LNCAP (cell line): Measurements from ENCODE around the gene ARHGAP18.
A peak's percentile ranks its signal among the peaks of the same experiment; 100 is the strongest.

Experiments
- TF ChIP-seq, protein P1 (sequence below): fragments of 450-650 bp; IDR thresholded peaks from 2 replicates; pipeline ENCODE4 v1.5.1; 2017; ENCODE audit warnings: mild to moderate bottlenecking

The ARHGAP18 gene

DNA sequence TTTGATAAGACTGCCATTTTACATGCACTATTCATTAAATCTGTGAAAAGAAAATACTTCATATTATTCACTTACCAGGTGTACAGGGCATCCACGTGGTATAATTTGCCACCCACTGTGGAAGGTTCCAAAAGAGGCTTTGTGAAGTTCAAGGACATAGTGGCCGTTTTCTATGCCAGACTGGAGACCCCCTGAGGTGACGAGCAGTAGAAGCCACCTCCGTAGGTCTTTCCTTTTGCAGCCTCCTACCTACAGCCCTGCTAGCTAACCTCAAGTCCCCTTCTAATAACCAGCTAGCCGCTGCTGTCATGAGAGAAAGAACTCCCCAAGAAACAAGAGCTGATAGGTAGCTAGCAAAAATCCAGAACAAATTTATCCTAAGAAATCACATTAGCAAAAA, 110.5 kb downstream of the ARHGAP18 start:
- TF ChIP-seq, protein P1, sequence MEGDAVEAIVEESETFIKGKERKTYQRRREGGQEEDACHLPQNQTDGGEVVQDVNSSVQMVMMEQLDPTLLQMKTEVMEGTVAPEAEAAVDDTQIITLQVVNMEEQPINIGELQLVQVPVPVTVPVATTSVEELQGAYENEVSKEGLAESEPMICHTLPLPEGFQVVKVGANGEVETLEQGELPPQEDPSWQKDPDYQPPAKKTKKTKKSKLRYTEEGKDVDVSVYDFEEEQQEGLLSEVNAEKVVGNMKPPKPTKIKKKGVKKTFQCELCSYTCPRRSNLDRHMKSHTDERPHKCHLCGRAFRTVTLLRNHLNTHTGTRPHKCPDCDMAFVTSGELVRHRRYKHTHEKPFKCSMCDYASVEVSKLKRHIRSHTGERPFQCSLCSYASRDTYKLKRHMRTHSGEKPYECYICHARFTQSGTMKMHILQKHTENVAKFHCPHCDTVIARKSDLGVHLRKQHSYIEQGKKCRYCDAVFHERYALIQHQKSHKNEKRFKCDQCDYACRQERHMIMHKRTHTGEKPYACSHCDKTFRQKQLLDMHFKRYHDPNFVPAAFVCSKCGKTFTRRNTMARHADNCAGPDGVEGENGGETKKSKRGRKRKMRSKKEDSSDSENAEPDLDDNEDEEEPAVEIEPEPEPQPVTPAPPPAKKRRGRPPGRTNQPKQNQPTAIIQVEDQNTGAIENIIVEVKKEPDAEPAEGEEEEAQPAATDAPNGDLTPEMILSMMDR: no peak

DNA sequence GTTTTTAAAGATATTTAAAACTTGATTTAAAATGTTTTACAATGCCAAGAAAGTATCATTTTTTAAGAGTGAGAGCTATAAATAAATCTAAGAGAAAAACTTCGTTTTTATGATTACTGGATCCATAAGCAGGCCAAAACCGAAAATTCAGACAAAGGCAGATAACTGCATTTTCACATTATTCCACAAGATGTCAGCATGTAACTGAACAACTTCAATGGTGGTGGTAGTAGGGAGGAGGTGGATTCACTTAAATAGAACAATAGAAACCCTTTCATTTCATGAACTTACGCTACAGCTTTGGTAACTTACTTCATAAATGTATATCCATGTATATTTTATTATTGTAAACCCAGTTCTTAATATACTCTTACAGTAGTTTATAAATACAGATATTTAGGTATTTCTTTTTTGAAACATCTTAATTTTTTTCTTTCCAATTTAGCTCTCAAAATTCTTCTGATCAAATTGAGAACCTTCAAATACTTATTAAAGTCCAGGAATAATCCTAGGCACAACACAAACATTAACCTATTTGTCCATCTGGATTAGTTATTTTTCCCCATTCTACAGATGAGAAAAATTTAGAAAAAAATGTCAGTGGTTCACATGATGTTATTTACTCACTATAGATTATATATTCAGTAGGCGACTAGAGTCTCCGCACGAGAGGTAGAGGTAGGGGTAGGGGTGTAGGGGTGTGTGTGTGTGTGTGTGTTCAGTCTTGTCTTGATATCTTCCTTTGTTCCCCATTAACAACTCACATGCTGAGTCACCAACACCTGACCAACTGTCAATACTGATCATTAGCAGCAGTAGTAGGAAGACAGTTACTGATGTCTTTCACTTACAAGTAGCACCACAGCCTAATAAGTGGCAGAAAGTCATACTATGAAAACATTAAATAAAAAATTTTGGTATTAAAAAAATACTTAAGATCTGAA, 111.5 kb downstream of the ARHGAP18 start:
- TF ChIP-seq, protein P1: peak; percentile 87

DNA sequence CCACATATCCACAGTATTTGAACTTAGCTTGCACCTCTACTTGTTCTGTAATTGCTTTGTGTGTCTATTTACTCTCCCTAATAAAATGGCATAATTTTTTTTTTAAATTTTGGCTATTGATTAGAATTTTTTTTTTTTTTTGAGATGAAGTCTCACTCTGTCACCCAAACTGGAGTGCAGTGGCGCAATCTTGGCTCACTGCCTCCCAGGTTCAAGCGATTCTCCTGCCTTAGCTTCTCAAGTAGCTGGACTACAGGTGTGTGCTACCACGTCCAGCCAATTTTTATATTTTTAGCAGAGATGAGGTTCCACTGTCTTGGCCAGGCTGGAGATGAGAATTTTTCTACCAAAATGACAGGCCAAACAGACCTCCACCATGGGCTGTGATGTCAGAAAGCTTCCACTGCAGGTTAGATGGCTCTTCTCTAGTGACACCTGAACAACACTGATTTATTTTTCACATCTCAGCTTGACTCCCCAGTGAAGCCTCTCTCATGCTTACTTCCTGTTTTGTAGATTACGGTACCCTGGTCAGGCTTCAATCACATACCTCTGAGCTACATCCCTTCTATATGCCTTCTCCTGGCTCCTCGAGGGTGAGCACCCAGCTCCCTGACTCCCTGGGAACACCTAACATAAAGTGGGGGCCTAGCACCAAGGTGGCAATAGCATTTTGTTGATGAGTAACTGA, 112.8 kb downstream of the ARHGAP18 start:
- TF ChIP-seq, protein P1: no peak

DNA sequence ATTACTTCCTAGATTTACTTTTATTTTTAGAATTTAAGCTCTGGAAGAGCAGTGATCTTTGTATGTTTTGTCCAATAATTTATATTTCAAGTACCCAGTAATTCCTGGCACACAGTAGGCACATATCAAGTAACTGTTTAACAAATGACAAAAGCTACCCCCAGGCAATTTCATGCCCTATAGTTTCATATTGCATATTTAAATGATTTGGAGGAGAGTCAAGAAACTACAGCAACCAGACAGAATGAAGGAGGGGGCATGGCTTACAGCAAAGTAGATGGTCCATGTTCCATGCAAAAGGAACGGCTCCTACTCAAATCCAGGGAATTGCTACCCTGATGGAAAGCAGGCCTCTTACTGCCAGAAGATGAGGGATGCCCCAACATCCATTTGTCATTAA, 113.5 kb downstream of the ARHGAP18 start:
- TF ChIP-seq, protein P1: no peak

DNA sequence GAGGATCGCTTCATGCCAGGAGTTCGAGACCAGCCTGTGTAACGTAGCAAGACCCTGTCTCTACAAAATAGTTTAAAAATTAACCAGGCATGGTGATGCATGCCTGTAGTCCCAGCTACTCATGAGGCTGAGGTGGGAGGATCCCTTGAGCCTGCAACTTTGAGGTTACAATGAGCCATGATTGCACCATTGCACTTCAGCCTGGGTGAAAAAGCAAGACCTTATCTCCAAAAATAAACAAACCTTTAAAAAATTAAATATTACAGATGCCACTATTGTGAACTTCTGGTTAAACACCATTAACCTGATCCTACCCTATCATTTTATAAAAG, 116.8 kb downstream of the ARHGAP18 start:
- TF ChIP-seq, protein P1: no peak

DNA sequence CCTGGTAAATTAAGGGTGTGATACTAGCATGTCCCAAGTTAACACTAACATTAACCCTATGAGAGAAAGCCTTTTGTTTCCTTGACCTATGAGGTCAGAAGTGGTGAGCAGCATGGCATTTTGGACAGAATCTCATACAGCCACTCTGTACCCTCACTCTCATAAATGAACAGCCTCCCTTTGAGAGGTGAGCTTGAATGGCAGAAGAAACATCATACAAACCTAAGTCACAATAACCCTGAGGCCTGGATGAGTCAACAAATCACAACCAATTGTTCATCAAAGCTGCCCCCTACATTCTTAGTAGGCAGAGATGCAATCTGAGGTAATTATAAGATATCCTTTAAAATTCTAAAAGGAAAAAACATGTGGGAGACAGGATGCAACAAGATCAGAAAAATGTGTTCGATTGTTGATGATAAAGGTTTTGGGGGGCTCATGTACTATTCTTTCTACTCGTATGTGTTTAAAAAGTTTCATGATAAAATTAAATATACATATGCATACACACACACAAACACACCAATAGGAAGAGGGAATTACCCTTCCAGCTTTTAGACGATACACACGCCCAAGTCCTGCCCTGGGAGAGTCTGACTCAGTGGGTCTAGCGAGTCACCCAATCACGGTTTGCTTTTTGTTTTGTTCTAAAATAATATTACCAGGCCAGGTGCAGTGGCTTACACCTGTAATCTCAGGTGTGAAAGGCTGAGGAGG, 117.3 kb downstream of the ARHGAP18 start:
- TF ChIP-seq, protein P1: no peak

DNA sequence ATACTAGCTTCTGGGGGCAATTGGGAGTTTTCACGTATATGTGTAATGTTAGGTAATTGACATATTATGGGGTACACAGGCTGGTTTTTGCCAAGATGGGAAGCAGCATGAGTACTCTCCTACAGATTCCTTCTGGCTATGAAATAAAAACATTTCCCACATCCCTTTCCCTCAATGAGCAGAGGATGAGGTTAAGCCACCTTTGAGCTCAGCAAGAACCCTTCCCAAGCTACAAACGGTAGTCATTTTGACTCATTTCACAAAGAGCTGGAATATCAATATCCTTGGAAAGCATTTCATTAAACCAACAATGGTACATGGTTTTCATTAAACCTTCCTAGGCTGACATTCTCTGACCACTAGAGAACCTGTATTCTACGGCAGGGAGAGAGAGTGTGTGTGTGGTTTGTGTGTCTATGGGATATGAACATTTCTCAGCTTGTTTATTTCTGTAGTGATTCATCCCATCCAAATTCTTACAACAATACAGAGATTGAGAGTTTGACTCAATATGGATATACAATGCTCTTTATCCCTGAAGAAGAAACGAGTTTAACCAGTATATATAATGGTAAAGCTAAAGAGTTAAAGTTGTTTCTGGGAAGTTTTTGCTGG, 119.5 kb downstream of the ARHGAP18 start:
- TF ChIP-seq, protein P1: no peak
